SU-DHL-6 (cell line): ENCODE data around the gene ANKS1B.
A peak's percentile ranks its signal among the peaks of the same experiment; 100 is the strongest.
"Not testable (repeated sequence)": the region's sequence is repeated elsewhere in the genome, so short reads cannot be mapped to it uniquely, and the experiment has no call there.

ENCODE experiments used
- H2AFZ ChIP-seq: fragments of 200-600 bp; sonication (generic); 2 replicates; pipeline ENCODE4 v1.6.1; 2014; ENCODE audit warnings: low read depth, mild to moderate bottlenecking, moderate library complexity, mixed read lengths, antibody characterized with exemption, low read length; ENCODE audit not compliant: severe bottlenecking
- H3F3A ChIP-seq: fragments of 200-600 bp; shearing (Covaris generic); 2 replicates; pipeline ENCODE4 v1.6.0; 2016; ENCODE audit warnings: antibody characterized with exemption, mild to moderate bottlenecking; ENCODE audit not compliant: insufficient read depth
- H3K27ac ChIP-seq: fragments of 200-600 bp; sonication (generic); 2 replicates; pipeline ENCODE4 v1.5.1; 2016; ENCODE audit warnings: low read depth, mild to moderate bottlenecking, low read length, moderate library complexity, mixed read lengths
- H3K27me3 ChIP-seq: fragments of 200-600 bp; sonication (generic), shearing (Covaris generic); 2 replicates; pipeline ENCODE4 v1.6.0; 2014; ENCODE audit warnings: mild to moderate bottlenecking, low read length
- H3K36me3 ChIP-seq: fragments of 200-600 bp; sonication (generic); 2 replicates; pipeline ENCODE4 v1.6.1; 2014; ENCODE audit warnings: mild to moderate bottlenecking, low read length, mixed read lengths
- H3K4me2 ChIP-seq: fragments of 300-600, 200-600 bp; shearing (Covaris generic), sonication (generic); 2 replicates; pipeline ENCODE4 v1.6.0; 2014; ENCODE audit warnings: low read length, low read depth, mild to moderate bottlenecking; ENCODE audit not compliant: poor library complexity, severe bottlenecking
- H3K4me3 ChIP-seq: fragments of 200-600 bp; sonication (generic); 2 replicates; pipeline ENCODE4 v1.5.1; 2014; ENCODE audit warnings: antibody characterized with exemption, low read length, mild to moderate bottlenecking, mixed read lengths; ENCODE audit not compliant: insufficient read depth, poor library complexity, severe bottlenecking
- H3K79me2 ChIP-seq: fragments of 200-600 bp; sonication (generic); 2 replicates; pipeline ENCODE4 v1.6.1; 2014; ENCODE audit warnings: mild to moderate bottlenecking, low read length, moderate library complexity; ENCODE audit not compliant: insufficient read depth
- H3K9ac ChIP-seq: fragments of 200-600 bp; sonication (generic); 2 replicates; pipeline ENCODE4 v1.7.0; 2014; ENCODE audit warnings: mild to moderate bottlenecking, low read length
- H3K9me2 ChIP-seq: fragments of 200-600 bp; sonication (generic); replicated peaks from 2 replicates; pipeline ENCODE4 v1.6.1; 2014; ENCODE audit warnings: low read length; ENCODE audit not compliant: insufficient read depth
- H3K9me3 ChIP-seq: fragments of 200-600 bp; sonication (generic); 2 replicates; pipeline ENCODE4 v1.6.1; 2014; ENCODE audit warnings: low read length, mixed read lengths; ENCODE audit not compliant: insufficient read depth
- H4K20me1 ChIP-seq: fragments of 200-600 bp; sonication (generic); 2 replicates; pipeline ENCODE4 v1.6.1; 2014; ENCODE audit warnings: low read depth, mild to moderate bottlenecking, antibody characterized with exemption, low read length, moderate library complexity, mixed read lengths
- CTCF ChIP-seq: fragments of 200-600 bp; sonication (generic); IDR thresholded peaks from one replicate; pipeline ENCODE4 v1.5.1; 2017; ENCODE audit warnings: antibody characterized with exemption, mild to moderate bottlenecking, low read length, moderate library complexity; ENCODE audit not compliant: insufficient read depth, poor library complexity, severe bottlenecking
- EZH2phosphoT487 ChIP-seq: fragments of 200-600 bp; sonication (generic), shearing (Covaris generic); conservative IDR thresholded peaks from 2 replicates; pipeline ENCODE4 v1.6.1; 2018; ENCODE audit warnings: mild to moderate bottlenecking, antibody characterized with exemption, low read length, moderate library complexity, mixed read lengths

Gene ANKS1B

DNA sequence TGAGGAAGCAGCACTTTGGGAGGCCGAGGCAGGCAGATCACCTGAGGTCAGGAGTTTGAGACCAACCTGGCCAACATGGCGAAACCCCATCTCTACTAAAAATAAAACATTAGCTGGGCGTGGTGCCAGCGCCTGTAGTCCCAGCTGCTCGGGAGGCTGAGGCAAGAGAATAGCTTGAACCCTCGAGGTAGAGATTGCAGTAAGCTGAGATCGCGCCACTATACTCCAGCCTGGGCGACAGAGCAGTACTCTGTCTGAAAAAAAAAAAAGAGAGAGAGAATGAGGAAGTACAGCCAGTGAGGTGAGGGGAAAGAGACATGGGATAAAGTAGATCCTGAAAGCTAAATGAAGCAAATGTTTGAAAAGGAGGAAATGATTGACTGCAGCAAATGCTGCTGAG lies 21.1 kb upstream of the ANKS1B start:
- H3F3A ChIP-seq, H3K27ac ChIP-seq, H3K79me2 ChIP-seq, H4K20me1 ChIP-seq, H3K4me2 ChIP-seq, H3K36me3 ChIP-seq, H2AFZ ChIP-seq, H3K9me3 ChIP-seq, H3K27me3 ChIP-seq, H3K9me2 ChIP-seq, H3K9ac ChIP-seq, H3K4me3 ChIP-seq: not testable (repeated sequence)

DNA sequence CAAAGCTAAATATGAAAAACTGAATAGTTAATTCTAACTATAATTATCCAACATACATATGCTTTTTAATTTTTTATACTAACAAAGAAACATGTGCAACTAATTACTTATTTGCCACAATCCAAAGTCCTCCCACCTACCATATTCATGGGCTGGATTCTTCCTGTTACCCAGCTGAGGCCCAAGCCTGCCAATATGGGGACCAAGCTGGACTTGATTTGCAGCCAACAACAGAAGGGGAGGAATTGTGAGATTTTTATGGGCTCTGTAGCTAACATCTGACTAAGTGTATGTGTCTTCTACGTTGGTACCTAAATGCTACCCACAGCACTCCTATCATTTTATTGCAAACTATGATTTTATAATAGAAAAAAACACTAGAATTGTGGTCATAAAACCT lies 13.1 kb upstream of the ANKS1B start:
- Histone ChIP-seq H3K9me3 (no peaks in the 10 kb centered on the region), H3K36me3 (no peaks in the 10 kb centered on the region), H3K79me2 (no peaks in the 10 kb centered on the region), H3K9ac (no peak overlapping the region), H3K4me2 (no peak overlapping the region), H3K27me3 (no peaks in the 10 kb centered on the region), H3F3A (no peaks in the 10 kb centered on the region), H2AFZ (no peak overlapping the region), H3K27ac (no peak overlapping the region), H4K20me1 (no peaks in the 10 kb centered on the region), H3K4me3 (no peak overlapping the region), H3K9me2 (no peaks in the 10 kb centered on the region)
- no peak for TF ChIP-seq CTCF
- TF ChIP-seq EZH2phosphoT487: no peak

- Histone ChIP-seq H3K4me2 (no peak overlapping the region), H3K4me3 (no peak overlapping the region), H3K9me3 (no peaks in the 10 kb centered on the region), H3K36me3 (no peaks in the 10 kb centered on the region), H3K9ac (no peak overlapping the region), H3K79me2 (no peaks in the 10 kb centered on the region), H4K20me1 (no peaks in the 10 kb centered on the region), H2AFZ (no peak overlapping the region), H3F3A (no peaks in the 10 kb centered on the region), H3K27me3 (no peaks in the 10 kb centered on the region), H3K9me2 (no peaks in the 10 kb centered on the region), H3K27ac (no peak overlapping the region)
- no peak for TF ChIP-seq EZH2phosphoT487
- TF ChIP-seq CTCF: no peak
Measured at GRCh38 chr12:99996095-99996494, 11.4 kb upstream of the ANKS1B start.

- H3F3A ChIP-seq: no peaks in the 10 kb centered on the region
- H2AFZ ChIP-seq: no peak overlapping the region
- no peaks in the 10 kb centered on the region for H3K79me2 ChIP-seq
- H4K20me1 ChIP-seq: no peaks in the 10 kb centered on the region
- H3K27ac ChIP-seq: no peak overlapping the region
- TF ChIP-seq CTCF (no peak), EZH2phosphoT487 (no peak)
- no peaks in the 10 kb centered on the region for H3K9me2 ChIP-seq
- no peaks in the 10 kb centered on the region for H3K9me3 ChIP-seq
- H3K4me2 ChIP-seq: peak overlapping the region; percentile 45
- H3K4me3 ChIP-seq: no peak overlapping the region
- no peaks in the 10 kb centered on the region for H3K27me3 ChIP-seq
- no peaks in the 10 kb centered on the region for H3K36me3 ChIP-seq
- H3K9ac ChIP-seq: no peak overlapping the region
Measured at GRCh38 chr12:99985631-99986030, 895 bp upstream of the ANKS1B start.
